SK-MEL-5 (cell line): Measurements from ENCODE around the gene LDLRAD2. TPM values are rescaled to one million over a fixed set of nuclear protein-coding genes. Genes with fewer than 3 reads are reported as not detected.
A peak's percentile ranks its signal among the peaks of the same experiment; 100 is the strongest.

Source experiments
- DNase-seq: peaks from one replicate; pipeline ENCODE4 v3.0.0-alpha.2; 2016; ENCODE audit warnings: low read depth, low spot score
- in situ Hi-C: cut with HindIII; loops from 2 replicates; pipeline ENCODE4 v1.10.0; 2016; ENCODE audit warnings: low sequenced_read_pairs, high pct_unique_total_duplicates, low pct_unique_long_range_greater_than_20kb
- total RNA-seq: library from RNA; depleted of rRNA; stranded (reverse); fragments of >200 nt; shearing (Covaris generic); gene quantifications from 2 replicates; pipeline ENCODE4 v1.2.3, GENCODE V29; 2014; rRNA removed

The LDLRAD2 gene
- total RNA-seq, 1 experiment from 2014 or later, result not detected

DNA sequence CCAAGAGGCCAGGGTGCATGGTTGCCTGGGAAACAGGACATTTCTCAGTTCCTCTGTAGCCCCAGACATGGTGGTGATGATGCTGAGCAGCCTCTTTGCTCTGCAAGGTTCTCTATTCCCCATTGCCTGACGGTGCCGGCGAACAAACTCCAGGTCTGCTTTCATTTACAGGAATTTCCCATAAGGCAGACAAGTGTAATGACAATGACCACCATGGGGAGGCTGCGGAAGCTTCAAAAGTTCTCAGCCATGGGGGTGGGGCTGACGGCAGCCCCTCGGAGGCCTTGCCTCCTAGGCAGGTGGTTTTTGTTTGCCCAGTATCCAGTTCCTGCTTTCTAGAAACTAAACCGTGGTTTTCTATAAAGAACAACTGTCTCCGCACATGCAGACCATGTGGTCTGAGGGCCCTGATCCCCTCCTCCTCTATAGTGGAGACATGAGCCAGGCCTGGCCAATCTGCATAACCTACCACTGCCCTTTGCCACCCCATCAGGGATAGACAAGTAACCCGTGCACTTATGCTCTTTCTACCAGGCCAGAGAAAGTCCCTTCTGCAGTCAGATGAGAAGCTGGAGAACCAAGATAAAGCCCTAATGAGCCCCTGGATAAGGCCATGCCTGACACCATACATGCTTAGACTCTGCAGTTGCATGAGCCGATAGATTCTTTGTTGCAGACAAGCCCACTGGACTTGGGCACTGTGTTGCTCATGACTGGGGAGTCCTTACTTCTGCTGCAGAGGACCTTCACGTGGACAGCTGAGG lies 54.1 kb downstream of the LDLRAD2 start:
- in situ Hi-C loops, result no loop called here
- DNase-seq, result no peak

GRCh38 chr1:21866707-21867043 lies 54.6 kb downstream of the LDLRAD2 start:
- no peak for DNase-seq
- in situ Hi-C loops, result no loop called here

GRCh38 chr1:21867451-21867996 lies 55.5 kb downstream of the LDLRAD2 start:
- no peak for DNase-seq
- in situ Hi-C loops, result no loop called here

DNA sequence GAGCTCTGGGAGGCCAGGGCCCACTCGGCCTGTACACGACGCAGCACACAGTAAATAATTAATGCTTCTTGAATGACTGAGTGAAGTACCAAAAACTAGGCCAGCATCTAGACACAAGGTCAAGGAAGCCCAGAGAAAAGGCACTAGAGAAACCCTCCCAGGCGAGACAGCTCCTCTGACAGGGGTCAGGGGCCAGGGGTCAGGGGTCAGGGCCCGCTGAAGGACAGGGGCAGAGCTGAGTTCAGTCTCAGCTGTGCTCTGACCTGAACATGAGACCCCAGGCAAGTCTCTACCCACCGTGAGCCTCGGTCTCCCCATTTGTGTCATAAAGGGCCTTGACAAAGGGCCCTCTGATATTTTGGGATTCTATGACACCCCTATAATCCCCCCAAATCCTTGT lies 56.4 kb downstream of the LDLRAD2 start:
- no peak for DNase-seq
- in situ Hi-C loops, result no loop called here

DNA sequence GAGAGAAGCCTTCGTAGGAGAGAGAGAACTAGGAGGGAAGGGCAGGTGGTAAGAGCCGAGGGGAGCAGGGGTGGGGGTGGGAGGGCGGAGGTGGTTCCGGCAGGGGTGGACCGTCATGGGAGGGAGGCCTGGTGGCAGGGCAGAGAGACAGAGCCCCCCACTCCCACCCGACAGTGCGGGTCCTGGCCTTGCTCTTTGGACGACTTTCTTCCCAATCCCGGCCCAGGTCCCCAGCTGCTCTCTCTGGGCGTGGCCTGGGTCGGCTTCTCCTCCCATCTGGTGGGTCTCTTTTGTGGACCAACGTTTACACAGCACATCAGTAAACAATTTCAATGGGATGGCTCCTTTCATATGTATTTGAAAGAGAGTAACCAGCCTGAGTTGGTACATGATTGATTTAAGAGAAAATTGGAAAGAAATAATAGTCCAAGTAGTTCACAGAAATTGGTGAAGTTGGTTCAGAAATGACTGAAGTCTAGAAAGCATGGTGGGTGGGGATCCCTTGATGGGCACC lies 56.9 kb downstream of the LDLRAD2 start:
- in situ Hi-C loops, result no loop called here
- DNase-seq, result no peak

- in situ Hi-C loops, result no loop called here
- DNase-seq, result peak; percentile 32
Observed at GRCh38 chr1:21869620-21870121, 57.6 kb downstream of the LDLRAD2 start.

DNA sequence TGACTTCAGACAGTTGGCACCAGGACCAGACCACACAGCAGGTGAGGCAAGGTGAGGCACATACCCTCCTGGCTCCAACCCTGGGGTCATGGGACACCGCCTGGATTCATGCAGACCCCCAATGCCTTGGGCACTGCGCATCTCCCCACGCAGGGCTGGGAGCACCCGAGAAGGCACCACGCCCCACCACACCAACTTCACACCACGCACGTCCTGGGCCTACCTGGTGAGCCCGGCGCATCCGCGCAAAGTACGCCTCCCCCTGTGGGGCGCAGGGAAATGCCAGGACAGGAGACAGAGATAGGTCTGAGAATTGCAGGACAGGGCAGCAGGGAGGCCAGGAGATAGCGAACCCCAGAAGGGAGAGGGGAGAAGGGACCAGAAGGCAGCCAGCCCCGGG lies 58.5 kb downstream of the LDLRAD2 start:
- DNase-seq, result no peak
- in situ Hi-C loops, result no loop called here

DNA sequence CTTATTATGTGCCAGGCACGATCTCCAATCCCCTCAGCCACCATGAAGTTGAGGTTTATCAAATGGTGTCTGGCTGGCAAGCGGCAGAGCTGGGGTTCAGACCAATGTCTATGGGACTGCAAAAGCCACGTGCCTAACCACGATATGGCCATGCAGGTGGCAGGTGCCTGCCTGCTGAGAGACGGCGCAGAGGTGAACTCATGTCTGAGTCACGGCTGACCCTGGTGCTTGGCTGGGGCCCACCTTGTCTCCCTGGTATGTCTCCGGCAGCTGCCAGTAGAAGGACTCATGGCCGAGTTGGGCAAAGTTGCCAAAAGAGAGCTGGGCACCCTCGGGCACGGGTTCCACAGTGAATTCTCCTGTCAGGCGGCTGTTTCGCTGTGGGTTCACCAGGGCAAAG lies 59.9 kb downstream of the LDLRAD2 start:
- DNase-seq, result no peak
- in situ Hi-C loops, result no loop called here

DNA sequence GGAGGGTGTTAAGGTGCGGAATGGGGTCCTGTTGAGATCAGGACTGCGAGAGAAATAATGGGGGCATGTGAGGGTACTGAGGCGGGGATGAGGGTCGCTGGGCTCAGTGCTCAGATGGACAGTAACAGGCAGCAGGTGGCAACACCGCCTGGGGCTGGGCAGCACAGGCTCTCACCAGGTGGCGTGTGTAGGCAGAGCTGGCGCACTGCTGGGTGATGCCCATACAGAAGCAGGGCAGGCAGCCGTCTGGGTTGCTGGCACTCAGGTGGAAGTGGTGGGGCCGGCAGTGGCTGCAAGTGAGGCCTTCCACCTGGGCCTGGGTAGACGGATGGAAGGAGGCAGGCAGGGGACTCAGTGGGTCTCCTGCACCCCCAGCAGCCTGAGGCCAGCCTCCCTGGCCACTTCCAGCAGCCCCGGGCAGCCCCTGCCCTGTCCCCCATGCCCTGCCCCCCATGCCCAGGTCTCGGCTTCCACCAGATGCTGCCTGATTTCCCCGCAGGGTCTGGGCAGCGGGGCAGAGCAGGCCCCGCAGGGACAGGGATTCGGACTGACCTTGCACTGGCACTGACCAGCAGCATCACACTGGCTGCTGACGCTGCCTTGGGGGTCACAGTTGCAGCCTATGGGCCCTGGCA lies 60.5 kb downstream of the LDLRAD2 start:
- no peak for DNase-seq
- in situ Hi-C loops, result no loop called here

- in situ Hi-C loops, result no loop called here
- DNase-seq, result no peak
Observed at GRCh38 chr1:21873174-21873573, 61.1 kb downstream of the LDLRAD2 start.

DNA sequence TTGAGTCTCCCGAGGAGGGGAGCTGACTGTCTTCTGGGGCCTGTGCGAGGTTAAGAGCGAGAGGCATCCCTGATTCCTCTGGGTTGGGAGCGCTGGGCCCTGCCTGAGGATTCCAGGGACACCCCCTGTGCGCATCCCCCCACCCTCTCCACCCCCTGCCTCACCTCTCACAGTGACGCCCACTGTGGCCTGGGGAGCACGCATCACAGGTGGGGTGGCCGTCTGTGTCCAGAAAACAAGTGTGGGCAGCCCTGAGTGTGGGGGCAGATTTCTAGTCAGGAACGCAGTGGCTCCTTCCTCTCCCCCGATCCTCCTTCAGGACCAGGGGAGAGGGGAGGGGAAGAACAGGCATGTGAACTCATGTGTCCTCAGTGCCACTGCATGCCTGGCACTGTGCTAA lies 61.7 kb downstream of the LDLRAD2 start:
- DNase-seq, result no peak
- in situ Hi-C loops, result no loop called here

- no peak for DNase-seq
- in situ Hi-C loops, result no loop called here
Observed at GRCh38 chr1:21874328-21874727, 62.3 kb downstream of the LDLRAD2 start.

Other genes with a start within 250 kb of the LDLRAD2 start
- 0.61 and 0.95 TPM in 2 replicates for gene RAP1GAP, start 142.9 kb upstream of the LDLRAD2 start, total RNA-seq
- gene USP48, start 29.1 kb upstream of the LDLRAD2 start, total RNA-seq, result 57.3 and 58.3 TPM in 2 replicates
- gene HSPG2, start 125.0 kb downstream of the LDLRAD2 start, total RNA-seq, result 7.2 and 9.6 TPM in 2 replicates
- not detected in 2 replicates for gene CELA3B, start 164.8 kb downstream of the LDLRAD2 start, total RNA-seq
- not detected in 2 replicates for gene CELA3A, start 189.4 kb downstream of the LDLRAD2 start, total RNA-seq
- gene CDC42, start 240.4 kb downstream of the LDLRAD2 start, total RNA-seq, result 240 and 257 TPM in 2 replicates